NCI-H1436 treated with DMSO at 0.1 percent for 48 hours (cell line): ENCODE results near the gene KLF6.
"Not testable (repeated sequence)": the region's sequence is repeated elsewhere in the genome, so short reads cannot be mapped to it uniquely, and the experiment has no call there.

Experiments
- DNase-seq: peaks from one replicate; lab custom pipeline; 2025; lab: John Stamatoyannopoulos, UW

KLF6 gene

GRCh38 chr10:3756360-3756740, 28.7 kb downstream of the KLF6 start:
- DNase-seq, result no peak

- no peak for DNase-seq
These were observed 29.3 kb downstream of the KLF6 start for GRCh38 chr10:3755440-3756359.

- no peak for DNase-seq
These were observed 30.1 kb downstream of the KLF6 start for GRCh38 chr10:3754727-3755439.

GRCh38 chr10:3750854-3751253, 34.2 kb downstream of the KLF6 start:
- no peak for DNase-seq

GRCh38 chr10:3750006-3750816, 34.8 kb downstream of the KLF6 start:
- no peak for DNase-seq

- no peak for DNase-seq
These were observed 35.4 kb downstream of the KLF6 start for GRCh38 chr10:3749600-3749999.

- no peak for DNase-seq
These were observed 36.0 kb downstream of the KLF6 start for GRCh38 chr10:3749011-3749410.

- DNase-seq, result no peak
These were observed 36.5 kb downstream of the KLF6 start for GRCh38 chr10:3748484-3748883.

- no peak for DNase-seq
These were observed 37.0 kb downstream of the KLF6 start for GRCh38 chr10:3747984-3748383.

GRCh38 chr10:3747248-3747960, 37.6 kb downstream of the KLF6 start:
- no peak for DNase-seq

- DNase-seq, result no peak
These were observed 38.4 kb downstream of the KLF6 start for GRCh38 chr10:3746634-3747033.

- no peak for DNase-seq
These were observed 39.5 kb downstream of the KLF6 start for GRCh38 chr10:3745521-3745920.

GRCh38 chr10:3741688-3742461, 43.1 kb downstream of the KLF6 start:
- DNase-seq, result no peak

- DNase-seq, result no peak
These were observed 44.7 kb downstream of the KLF6 start for GRCh38 chr10:3740157-3740871.

- DNase-seq, result no peak
These were observed 46.1 kb downstream of the KLF6 start for GRCh38 chr10:3738855-3739350.

GRCh38 chr10:3737864-3738263, 47.1 kb downstream of the KLF6 start:
- no peak for DNase-seq

GRCh38 chr10:3735175-3735574, 49.8 kb downstream of the KLF6 start:
- DNase-seq, result no peak

GRCh38 chr10:3734111-3734510, 50.9 kb downstream of the KLF6 start:
- DNase-seq, result no peak

- DNase-seq, result not testable (repeated sequence)
These were observed 52.8 kb downstream of the KLF6 start for GRCh38 chr10:3732183-3732582.

- DNase-seq, result no peak
These were observed 55.5 kb downstream of the KLF6 start for GRCh38 chr10:3729397-3729976.
